ENCODE measurements around the gene TOLLIP. TPM values are rescaled to one million over a fixed set of nuclear protein-coding genes. Genes with fewer than 3 reads are reported as not detected.

The TOLLIP gene
- total RNA-seq, 6 experiments from 2014 or later, result 68.3 to 103 (median 88.0) TPM

GRCh38 chr11:1233351-1234053 is 75.9 kb downstream of the TOLLIP start:
- Histone ChIP-seq H3K36me3 (no peaks in the 10 kb centered on the region), H3K27ac (no peak overlapping the region), H3K27me3 (no peaks in the 10 kb centered on the region), H3K4me1 (no peaks in the 10 kb centered on the region), H3K4me3 (no peak overlapping the region), H3K9me3 (no peaks in the 10 kb centered on the region)
- intact Hi-C loops (cut with DNase I), result no loop called here
- no peak for TF ChIP-seq CTCF (IDR thresholded peaks at IDR 0.05)
- no peak for TF ChIP-seq POLR2A (IDR thresholded peaks at IDR 0.05)
- DNase-seq, result peak; percentile 15 to 48 (median 35)
- WGBS (ENCODE audit: insufficient coverage, low coverage, low lambda C conversion rate, missing lambda C conversion rate), result 67% methylated on average over 1 of the region's 21 CpGs
- no peak for ATAC-seq

GRCh38 chr11:1232883-1233321 is 76.5 kb downstream of the TOLLIP start:
- Histone ChIP-seq H3K27me3 (no peaks in the 10 kb centered on the region), H3K36me3 (no peaks in the 10 kb centered on the region), H3K27ac (no peak overlapping the region), H3K4me1 (no peaks in the 10 kb centered on the region), H3K9me3 (no peaks in the 10 kb centered on the region), H3K4me3 (no peak overlapping the region)
- WGBS (ENCODE audit: insufficient coverage, low coverage, low lambda C conversion rate, missing lambda C conversion rate), result 94% methylated on average over 8 of the region's 30 CpGs
- ATAC-seq (no peak), DNase-seq (peak in 1 of 3 donors; percentile 42)
- intact Hi-C loops (cut with DNase I), result no loop called here
- TF ChIP-seq CTCF (IDR thresholded peaks at IDR 0.05) (no peak), POLR2A (IDR thresholded peaks at IDR 0.05) (no peak)

GRCh38 chr11:1232021-1232882 is 77.2 kb downstream of the TOLLIP start:
- WGBS (ENCODE audit: insufficient coverage, low coverage, low lambda C conversion rate, missing lambda C conversion rate), result 100% methylated on average over 5 of the region's 46 CpGs
- Histone ChIP-seq H3K4me1 (no peaks in the 10 kb centered on the region), H3K27ac (no peak overlapping the region), H3K36me3 (no peaks in the 10 kb centered on the region), H3K9me3 (no peaks in the 10 kb centered on the region), H3K4me3 (no peak overlapping the region), H3K27me3 (no peaks in the 10 kb centered on the region)
- intact Hi-C loops (cut with DNase I), result no loop called here
- TF ChIP-seq CTCF (IDR thresholded peaks at IDR 0.05) (no peak), POLR2A (IDR thresholded peaks at IDR 0.05) (no peak)
- no peak for ATAC-seq
- peak; percentile 13 to 52 (median 38) for DNase-seq

GRCh38 chr11:1231396-1232020 is 77.9 kb downstream of the TOLLIP start:
- no peaks in the 10 kb centered on the region for H3K27me3 ChIP-seq
- H3K4me3 ChIP-seq, result no peak overlapping the region
- TF ChIP-seq CTCF (IDR thresholded peaks at IDR 0.05) (no peak), POLR2A (IDR thresholded peaks at IDR 0.05) (no peak)
- no peaks in the 10 kb centered on the region for H3K36me3 ChIP-seq
- 44% methylated on average over 4 of the region's 22 CpGs for WGBS (ENCODE audit: insufficient coverage, low coverage, low lambda C conversion rate, missing lambda C conversion rate)
- DNase-seq (peak; percentile 19 to 51 (median 45)), ATAC-seq (no peak)
- H3K27ac ChIP-seq, result no peak overlapping the region
- no peaks in the 10 kb centered on the region for H3K9me3 ChIP-seq
- intact Hi-C loops (cut with DNase I), result no loop called here
- H3K4me1 ChIP-seq, result no peaks in the 10 kb centered on the region

Data from right lobe of liver (tissue), 6 donors.